Trophoblast cell (in vitro differentiated cells and primary cell): ENCODE measurements around the gene ATXN1.

Experiments
- DNase-seq, 2 donors: peaks; one replicate each; pipeline ENCODE4 v3.0.0-alpha.2; 2016
- H2AFZ ChIP-seq: 2 replicates; pipeline ENCODE4 v1.6.1; 2013; ENCODE audit warnings: low read length, moderate library complexity, mild to moderate bottlenecking; ENCODE audit not compliant: insufficient read depth, poor library complexity
- H2AK5ac ChIP-seq: 2 replicates; pipeline ENCODE4 v1.6.1; 2013; ENCODE audit warnings: mild to moderate bottlenecking, low read length
- H2BK120ac ChIP-seq: 2 replicates; pipeline ENCODE4 v1.6.1; 2013; ENCODE audit warnings: low read length, mild to moderate bottlenecking, moderate library complexity; ENCODE audit not compliant: insufficient read depth, poor library complexity
- H2BK12ac ChIP-seq: 2 replicates; pipeline ENCODE4 v1.6.1; 2013; ENCODE audit warnings: mild to moderate bottlenecking, low read length, moderate library complexity
- H2BK5ac ChIP-seq: 2 replicates; pipeline ENCODE4 v1.6.1; 2013; ENCODE audit warnings: low read length, low read depth, moderate library complexity, mild to moderate bottlenecking; ENCODE audit not compliant: poor library complexity
- H3K14ac ChIP-seq: 2 replicates; pipeline ENCODE4 v1.6.1; 2013; ENCODE audit warnings: mild to moderate bottlenecking, low read length
- H3K18ac ChIP-seq: 2 replicates; pipeline ENCODE4 v1.6.1; 2013; ENCODE audit warnings: mild to moderate bottlenecking, low read length
- H3K23ac ChIP-seq: 2 replicates; pipeline ENCODE4 v1.6.1; 2013; ENCODE audit warnings: low read length
- H3K27ac ChIP-seq: 2 replicates; pipeline ENCODE4 v1.5.1; 2013; ENCODE audit warnings: low read depth, mild to moderate bottlenecking, inconsistent platforms, low read length, moderate library complexity
- H3K27me3 ChIP-seq: 2 replicates; pipeline ENCODE4 v1.6.1; 2013; ENCODE audit warnings: inconsistent platforms, mild to moderate bottlenecking, low read length, moderate library complexity; ENCODE audit not compliant: insufficient read depth
- H3K36me3 ChIP-seq, 2 experiments: 1 replicate in 1 of 2; 2 replicates in 1 of 2; pipeline ENCODE4 v1.6.1; 2013; ENCODE audit warnings: low read length in 2 of 2, mild to moderate bottlenecking in 2 of 2, moderate library complexity in 1 of 2; ENCODE audit not compliant: insufficient read depth in 2 of 2, control insufficient read depth in 1 of 2
- H3K4ac ChIP-seq: 2 replicates; pipeline ENCODE4 v1.6.1; 2013; ENCODE audit warnings: low read depth, mild to moderate bottlenecking, low read length, moderate library complexity
- H3K4me1 ChIP-seq, 2 experiments: 1 replicate in 1 of 2; 2 replicates in 1 of 2; pipeline ENCODE4 v1.6.1; 2013; ENCODE audit warnings: low read length in 2 of 2, mild to moderate bottlenecking in 2 of 2, moderate library complexity in 1 of 2; ENCODE audit not compliant: insufficient read depth in 2 of 2, control insufficient read depth in 1 of 2
- H3K4me2 ChIP-seq: 2 replicates; pipeline ENCODE4 v1.6.1; 2013; ENCODE audit warnings: inconsistent platforms, mild to moderate bottlenecking, low read length, moderate library complexity
- H3K4me3 ChIP-seq: 2 replicates; pipeline ENCODE4 v1.5.1; 2013; ENCODE audit warnings: mild to moderate bottlenecking, low read depth, low read length, inconsistent platforms
- H3K79me1 ChIP-seq: one replicate; pipeline ENCODE4 v1.6.1; 2013; ENCODE audit warnings: low read length
- H3K79me2 ChIP-seq: 2 replicates; pipeline ENCODE4 v1.6.1; 2013; ENCODE audit warnings: low read length, mild to moderate bottlenecking; ENCODE audit not compliant: control insufficient read depth, insufficient read depth, poor library complexity
- H3K9ac ChIP-seq: 2 replicates; pipeline ENCODE4 v1.6.1; 2013; ENCODE audit warnings: mild to moderate bottlenecking, low read length
- H3K9me3 ChIP-seq: 2 replicates; pipeline ENCODE4 v1.6.1; 2013; ENCODE audit warnings: low read depth, mild to moderate bottlenecking, control low read depth, inconsistent platforms, low read length; ENCODE audit not compliant: insufficient read depth
- H4K12ac ChIP-seq: 2 replicates; pipeline ENCODE4 v1.6.1; 2013; ENCODE audit warnings: low read depth, mild to moderate bottlenecking, low read length, moderate library complexity
- H4K8ac ChIP-seq: 2 replicates; pipeline ENCODE4 v1.6.1; 2013; ENCODE audit warnings: low read depth, mild to moderate bottlenecking, low read length, moderate library complexity
- H4K91ac ChIP-seq: one replicate; pipeline ENCODE4 v1.6.1; 2013; ENCODE audit warnings: low read depth, mild to moderate bottlenecking, low read length, moderate library complexity
- WGBS: extraction: QIAGEN DNeasy Blood & Tissue Kit; methylation state at CpG from one replicate; pipeline ENCODE4 v1.1.7; 2013; ENCODE audit warnings: missing lambda C conversion rate; ENCODE audit not compliant: insufficient read length, insufficient coverage; ENCODE audit errors: extremely low coverage; 5-methylcytosine and 5-hydroxymethylcytosine counted together

The ATXN1 gene

DNA sequence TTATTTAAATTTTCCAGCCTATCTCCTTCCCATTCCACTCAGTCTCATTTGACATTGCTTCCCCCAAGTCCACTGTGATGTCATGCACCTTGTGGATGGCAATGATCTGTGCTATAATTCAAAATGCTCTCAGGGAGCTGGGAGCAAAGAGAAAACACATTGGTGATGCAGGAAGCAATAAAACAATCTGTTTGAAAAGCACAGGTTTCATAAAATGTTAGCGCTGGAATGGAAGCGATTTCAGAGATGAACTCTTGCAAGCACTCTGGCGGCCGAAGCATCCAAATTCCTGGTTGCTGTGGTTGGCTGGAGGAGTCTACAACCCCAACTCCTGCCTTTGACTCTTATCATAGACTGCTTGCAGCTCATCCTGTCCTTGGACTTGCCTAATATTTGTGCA lies 355.9 kb downstream of the ATXN1 start:
- Histone ChIP-seq H4K91ac (peak overlapping the region; percentile 74), H3K23ac (no peak overlapping the region), H4K12ac (no peak overlapping the region), H3K14ac (no peak overlapping the region), H3K36me3 (no peaks in the 10 kb centered on the region), H3K79me1 (peaks cover 18% of the 10 kb centered on the region), H2AFZ (no peak overlapping the region), H3K4ac (no peak overlapping the region), H3K9ac (no peak overlapping the region), H3K4me3 (no peak overlapping the region), H3K9me3 (no peaks in the 10 kb centered on the region), H3K4me2 (no peak overlapping the region), H3K27me3 (no peaks in the 10 kb centered on the region), H2BK120ac (peak overlapping the region; percentile 83), H3K4me1 (peaks cover 11 to 20% of the 10 kb centered on the region in 2 experiments), H3K27ac (no peak overlapping the region), H2BK12ac (peak overlapping the region; percentile 15), H2AK5ac (no peak overlapping the region), H2BK5ac (no peak overlapping the region), H3K79me2 (no peaks in the 10 kb centered on the region), H4K8ac (peak overlapping the region; percentile 17), H3K18ac (no peak overlapping the region)
- no CpG with 5 or more reads among the region's 4 CpGs for WGBS
- peak in 1 of 2 donors; percentile 22 for DNase-seq

DNA sequence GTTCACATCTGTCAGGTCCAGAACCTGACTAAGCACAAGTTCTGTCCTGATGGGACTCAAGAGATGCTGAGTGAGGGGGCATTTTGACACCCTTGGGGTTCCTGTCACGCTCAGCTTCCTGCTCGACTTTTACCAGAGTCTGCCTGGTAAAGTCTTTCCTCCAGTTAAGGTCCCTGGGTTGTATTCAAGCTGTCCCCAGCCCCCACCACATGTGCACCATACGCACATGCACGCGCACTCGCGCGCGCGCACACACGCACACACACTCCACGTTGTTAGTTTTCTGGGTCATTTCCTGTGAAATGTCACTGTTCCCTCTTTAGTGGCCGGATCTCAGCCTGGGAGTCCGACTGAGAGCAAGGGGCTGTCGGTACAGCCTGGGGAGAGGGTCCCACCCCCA lies 356.8 kb downstream of the ATXN1 start:
- no peak overlapping the region for H4K8ac ChIP-seq
- no peaks in the 10 kb centered on the region for H3K27me3 ChIP-seq
- peak overlapping the region; percentile 70 for H3K27ac ChIP-seq
- no peak overlapping the region for H3K4me2 ChIP-seq
- H2AK5ac ChIP-seq = no peak overlapping the region
- H3K79me1 ChIP-seq = peaks cover 21% of the 10 kb centered on the region
- H2AFZ ChIP-seq = no peak overlapping the region
- H3K4ac ChIP-seq = no peak overlapping the region
- peaks cover 16 to 20% of the 10 kb centered on the region in 2 experiments for H3K4me1 ChIP-seq
- no CpG with 5 or more reads among the region's 15 CpGs for WGBS
- peak overlapping the region; percentile 9 for H2BK12ac ChIP-seq
- H3K14ac ChIP-seq = no peak overlapping the region
- no peaks in the 10 kb centered on the region for H3K9me3 ChIP-seq
- H3K4me3 ChIP-seq = no peak overlapping the region
- peak overlapping the region; percentile 1 for H2BK5ac ChIP-seq
- no peak overlapping the region for H4K91ac ChIP-seq
- H3K79me2 ChIP-seq = no peaks in the 10 kb centered on the region
- no peaks in the 10 kb centered on the region for H3K36me3 ChIP-seq
- DNase-seq = no peak
- H4K12ac ChIP-seq = no peak overlapping the region
- H3K9ac ChIP-seq = peak overlapping the region; percentile 43
- peak overlapping the region; percentile 1 for H2BK120ac ChIP-seq
- no peak overlapping the region for H3K23ac ChIP-seq
- H3K18ac ChIP-seq = peak overlapping the region; percentile 13

DNA sequence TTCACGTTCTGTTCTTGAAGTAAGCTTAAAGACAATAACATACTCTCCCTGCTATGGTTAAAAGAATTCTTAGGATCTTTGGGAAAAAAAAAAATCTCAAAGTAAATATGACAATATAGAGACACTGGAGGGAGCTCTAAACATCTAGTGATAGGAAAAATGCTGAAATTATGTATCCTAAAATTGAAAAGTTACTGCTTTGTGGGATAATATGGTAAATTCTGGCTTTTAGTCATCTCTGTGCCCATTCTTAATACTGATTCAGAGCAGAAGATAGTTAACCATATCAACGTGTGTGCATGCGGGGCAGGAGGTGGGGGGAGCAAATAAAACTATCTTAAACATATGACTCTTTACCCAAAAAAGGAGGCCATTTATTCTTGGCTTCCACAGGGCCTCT lies 357.4 kb downstream of the ATXN1 start:
- Histone ChIP-seq H2AK5ac (no peak overlapping the region), H3K36me3 (no peaks in the 10 kb centered on the region), H4K91ac (peak overlapping the region; percentile 88), H3K4me2 (no peak overlapping the region), H2BK12ac (no peak overlapping the region), H2BK5ac (no peak overlapping the region), H3K79me1 (peaks cover 21% of the 10 kb centered on the region), H3K27ac (peak overlapping the region; percentile 87), H2BK120ac (peak overlapping the region; percentile 48), H3K4ac (no peak overlapping the region), H4K8ac (no peak overlapping the region), H3K18ac (no peak overlapping the region), H3K9ac (no peak overlapping the region), H2AFZ (no peak overlapping the region), H3K79me2 (no peaks in the 10 kb centered on the region), H3K4me1 (peaks cover 17 to 20% of the 10 kb centered on the region in 2 experiments), H3K4me3 (no peak overlapping the region), H3K23ac (no peak overlapping the region), H3K27me3 (no peaks in the 10 kb centered on the region), H3K14ac (no peak overlapping the region), H3K9me3 (no peaks in the 10 kb centered on the region), H4K12ac (no peak overlapping the region)
- DNase-seq = no peak
- WGBS = no CpG with 5 or more reads among the region's 3 CpGs

DNA sequence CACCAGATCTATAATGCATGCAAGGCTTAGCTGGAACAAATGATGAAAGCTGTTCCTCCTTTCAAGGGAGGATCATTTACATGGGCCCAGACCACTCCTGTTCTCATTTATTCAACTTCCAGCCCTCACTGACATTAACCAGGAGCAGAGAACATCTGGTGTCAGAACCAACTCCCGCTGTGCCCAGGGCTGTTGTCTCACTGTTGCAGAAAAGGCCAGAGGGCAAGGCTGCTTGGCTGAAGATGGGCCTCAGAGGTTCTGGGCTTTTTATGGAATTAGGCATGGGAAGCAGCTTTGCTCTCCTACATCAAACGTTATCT lies 358.7 kb downstream of the ATXN1 start:
- no peak overlapping the region for H2AFZ ChIP-seq
- H2AK5ac ChIP-seq = no peak overlapping the region
- no peak overlapping the region for H3K9ac ChIP-seq
- H2BK12ac ChIP-seq = no peak overlapping the region
- H3K9me3 ChIP-seq = no peaks in the 10 kb centered on the region
- no peaks in the 10 kb centered on the region for H3K79me2 ChIP-seq
- no peak overlapping the region for H3K4me2 ChIP-seq
- no peak overlapping the region for H2BK120ac ChIP-seq
- no peak overlapping the region for H2BK5ac ChIP-seq
- H3K14ac ChIP-seq = no peak overlapping the region
- H3K4ac ChIP-seq = no peak overlapping the region
- H4K12ac ChIP-seq = no peak overlapping the region
- no peaks in the 10 kb centered on the region for H3K36me3 ChIP-seq
- no peak overlapping the region for H3K23ac ChIP-seq
- H4K91ac ChIP-seq = no peak overlapping the region
- no peak overlapping the region for H3K18ac ChIP-seq
- H3K4me3 ChIP-seq = no peak overlapping the region
- H3K4me1 ChIP-seq = peaks cover 17 to 23% of the 10 kb centered on the region in 2 experiments
- H4K8ac ChIP-seq = no peak overlapping the region
- H3K79me1 ChIP-seq = peaks cover 20% of the 10 kb centered on the region
- H3K27me3 ChIP-seq = no peaks in the 10 kb centered on the region
- peak overlapping the region; percentile 87 for H3K27ac ChIP-seq
- no peak for DNase-seq
- WGBS = no CpG with 5 or more reads among the region's 2 CpGs
